ENCODE measurements around the gene THAP5.

The THAP5 gene, protein sequence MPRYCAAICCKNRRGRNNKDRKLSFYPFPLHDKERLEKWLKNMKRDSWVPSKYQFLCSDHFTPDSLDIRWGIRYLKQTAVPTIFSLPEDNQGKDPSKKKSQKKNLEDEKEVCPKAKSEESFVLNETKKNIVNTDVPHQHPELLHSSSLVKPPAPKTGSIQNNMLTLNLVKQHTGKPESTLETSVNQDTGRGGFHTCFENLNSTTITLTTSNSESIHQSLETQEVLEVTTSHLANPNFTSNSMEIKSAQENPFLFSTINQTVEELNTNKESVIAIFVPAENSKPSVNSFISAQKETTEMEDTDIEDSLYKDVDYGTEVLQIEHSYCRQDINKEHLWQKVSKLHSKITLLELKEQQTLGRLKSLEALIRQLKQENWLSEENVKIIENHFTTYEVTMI

GRCh38 chr7:108569381-108570145 lies at the start of gene THAP5, which contains the start of gene DNAJB9:
THAP5 (minus strand) TSS chr7:108569706; CDS start chr7:108569569, 137 bp downstream.
DNAJB9 (plus strand) TSS chr7:108569874; CDS start chr7:108571727, 1,853 bp downstream.
- peak; percentile 96 for DNase-seq

GRCh38 chr7:108618056-108618455 lies 48.5 kb upstream of the THAP5 start:
- peak; percentile 68 for DNase-seq

DNA sequence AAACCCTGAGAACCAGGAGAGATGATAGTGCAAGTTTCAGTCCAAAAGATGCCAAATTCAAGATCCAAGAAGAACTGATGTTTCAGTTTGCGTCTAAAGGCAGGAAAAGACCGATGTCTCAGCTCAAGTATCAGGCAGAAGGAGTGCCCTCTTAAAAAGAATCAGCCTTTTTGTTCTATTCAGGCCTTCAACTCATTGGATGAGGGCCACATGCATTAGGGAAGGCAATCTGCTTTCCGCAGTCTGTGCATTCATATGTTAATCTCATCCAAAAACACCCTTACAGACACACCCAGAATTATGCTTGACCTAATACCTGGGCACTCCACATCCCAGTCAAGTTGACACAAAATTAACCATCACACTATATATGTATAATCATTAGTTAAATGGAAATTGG lies 45.4 kb upstream of the THAP5 start:
- no peak for DNase-seq

DNA sequence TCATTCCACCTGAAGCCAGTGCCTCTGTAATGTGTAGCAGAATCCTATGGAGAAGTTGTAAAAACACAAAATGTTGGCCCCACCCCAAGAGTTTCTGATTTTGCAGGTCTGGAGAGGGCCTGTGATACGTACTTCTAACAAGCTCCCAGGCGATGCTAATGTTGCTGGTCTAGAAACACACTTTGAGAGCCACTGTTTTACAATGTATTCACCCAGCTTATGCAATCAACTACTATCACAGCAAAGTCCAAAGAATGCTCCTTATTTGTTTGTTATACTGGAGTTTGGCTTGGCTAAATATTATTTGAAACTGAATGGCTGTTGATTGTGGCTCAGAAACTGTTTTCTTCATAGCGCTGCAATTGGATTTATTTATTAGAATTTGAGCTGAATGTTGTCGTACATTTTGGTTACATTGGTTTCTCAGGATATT lies 44.5 kb upstream of the THAP5 start:
- DNase-seq: no peak

GRCh38 chr7:108613147-108613948 lies 43.8 kb upstream of the THAP5 start:
- DNase-seq: peak; percentile 28

- no peak for DNase-seq
Observed at GRCh38 chr7:108611268-108611667, 41.8 kb upstream of the THAP5 start.

DNA sequence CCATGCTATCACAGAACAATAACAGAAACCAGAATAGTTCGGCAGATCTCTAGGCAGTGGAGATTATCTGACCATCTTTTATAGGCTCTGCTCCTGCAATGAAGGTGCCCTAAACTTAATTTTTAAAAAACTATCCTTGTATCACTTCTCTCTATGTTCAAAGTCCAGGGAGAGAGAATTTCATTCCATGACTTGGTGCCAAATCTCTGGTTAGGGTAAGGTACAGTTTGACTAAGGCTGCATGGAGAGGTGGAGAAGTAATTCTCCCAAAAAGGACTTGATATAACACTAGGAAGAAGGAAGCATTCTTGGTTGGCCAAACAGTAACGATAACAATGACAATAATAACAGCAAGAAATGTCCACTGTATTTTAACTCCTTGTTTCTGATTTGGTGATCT lies 40.1 kb upstream of the THAP5 start:
- DNase-seq: no peak

DNA sequence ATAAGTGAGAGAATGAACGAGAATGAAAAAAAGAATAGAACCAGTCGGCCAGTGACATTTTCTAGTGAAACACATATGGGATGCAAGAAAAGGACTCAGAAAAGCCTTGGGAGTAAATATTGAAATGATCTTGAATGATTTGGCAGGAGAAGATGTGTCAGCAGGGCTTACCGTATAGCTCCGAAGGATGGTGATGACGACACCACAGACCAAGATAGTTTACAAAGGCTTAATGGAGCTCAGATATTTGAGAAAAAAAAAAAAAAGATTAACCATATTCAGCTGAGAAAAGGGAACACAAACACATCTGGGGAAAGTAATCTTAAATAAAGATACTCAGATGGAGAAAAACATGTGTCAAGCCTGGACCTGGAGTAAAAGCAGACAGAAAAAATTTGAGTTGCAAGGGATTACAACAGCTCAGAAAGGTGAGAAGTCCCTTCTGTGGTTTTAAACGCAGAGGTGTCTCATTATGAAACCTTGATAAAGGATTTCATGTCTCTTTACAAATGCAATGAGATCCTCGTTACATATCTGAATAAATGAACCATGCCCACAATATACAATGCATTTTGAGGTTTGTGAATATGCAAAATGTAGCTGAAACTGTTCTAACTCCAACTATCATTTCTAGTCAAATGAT lies 36.2 kb upstream of the THAP5 start:
- DNase-seq: no peak

DNA sequence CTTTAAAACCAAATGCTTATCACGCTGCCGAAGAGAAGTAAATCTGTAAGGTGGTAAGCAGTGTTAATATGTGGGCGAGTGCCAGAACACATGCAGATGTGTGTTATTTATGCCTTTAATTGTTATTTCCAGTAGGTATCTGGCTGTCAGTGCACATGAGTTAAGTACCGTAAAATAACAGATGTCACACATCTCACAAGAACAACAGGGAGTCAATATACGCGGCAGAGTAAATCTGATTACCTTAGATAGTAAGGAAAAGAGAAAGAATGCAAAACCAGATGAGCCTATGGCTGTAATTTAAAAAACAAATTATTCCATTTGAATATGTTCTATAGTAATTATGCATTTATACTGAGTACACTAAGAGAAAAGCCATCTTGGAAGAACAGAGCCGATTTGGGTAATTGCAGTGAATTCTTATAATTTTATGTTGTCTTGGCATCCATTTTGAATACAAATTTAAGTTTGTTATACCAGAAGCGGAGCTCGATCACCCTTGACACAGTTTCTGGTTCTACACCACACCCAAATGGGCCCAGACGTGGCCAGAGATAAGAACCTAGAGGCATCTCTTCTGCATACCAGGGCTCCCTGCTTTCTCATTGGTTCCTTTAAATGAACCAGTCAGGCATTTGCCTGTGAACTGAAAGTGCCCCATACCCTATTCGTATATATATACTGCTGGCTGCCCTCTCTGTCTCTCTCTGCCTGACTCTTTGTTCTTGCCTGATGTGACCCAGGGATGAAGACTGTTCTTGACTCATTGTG lies 35.0 kb upstream of the THAP5 start:
- no peak for DNase-seq

- peak; percentile 9 for DNase-seq
Observed at GRCh38 chr7:108603656-108604306, 34.3 kb upstream of the THAP5 start.

GRCh38 chr7:108600399-108600798 lies 30.9 kb upstream of the THAP5 start:
- no peak for DNase-seq

GRCh38 chr7:108598914-108599580 lies 29.5 kb upstream of the THAP5 start:
- DNase-seq: no peak

DNA sequence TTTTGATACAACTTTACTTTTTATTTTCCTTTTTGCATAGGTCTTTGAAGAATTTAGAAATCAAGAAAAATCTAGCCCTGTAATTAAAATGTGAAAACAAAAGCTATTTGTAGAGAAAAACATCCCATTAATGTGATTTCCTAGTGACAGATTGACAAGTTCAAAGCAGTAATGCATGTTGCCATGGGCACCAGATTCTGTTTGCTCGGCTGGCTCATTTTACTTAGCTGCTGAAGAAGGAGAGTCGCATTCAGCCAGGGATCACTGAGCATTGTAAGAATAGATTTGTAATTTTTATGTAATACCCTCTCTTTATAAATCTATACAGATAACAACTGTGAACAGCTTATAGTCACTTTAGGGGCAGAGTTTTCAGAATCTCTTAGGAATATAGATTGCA lies 28.6 kb upstream of the THAP5 start:
- DNase-seq: peak; percentile 76

DNA sequence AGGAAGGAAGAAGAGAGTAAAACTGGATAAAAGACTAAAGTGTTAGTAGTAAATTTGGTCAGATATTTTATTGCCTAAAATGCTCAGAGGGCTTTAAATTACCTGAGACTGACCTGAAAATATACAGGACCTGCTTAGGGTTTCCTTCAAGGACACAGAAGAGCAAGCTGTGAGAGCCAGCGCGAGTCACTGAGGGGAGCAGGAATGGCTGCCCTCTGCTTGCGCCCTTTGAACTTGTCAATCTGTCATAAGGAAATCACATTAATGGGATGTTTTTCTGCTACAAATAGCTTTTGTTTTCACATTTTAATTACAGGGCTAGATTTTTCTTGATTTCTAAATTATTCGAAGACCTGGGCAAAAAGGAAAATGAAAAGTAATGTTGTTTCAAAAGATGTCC lies 27.1 kb upstream of the THAP5 start:
- no peak for DNase-seq

DNA sequence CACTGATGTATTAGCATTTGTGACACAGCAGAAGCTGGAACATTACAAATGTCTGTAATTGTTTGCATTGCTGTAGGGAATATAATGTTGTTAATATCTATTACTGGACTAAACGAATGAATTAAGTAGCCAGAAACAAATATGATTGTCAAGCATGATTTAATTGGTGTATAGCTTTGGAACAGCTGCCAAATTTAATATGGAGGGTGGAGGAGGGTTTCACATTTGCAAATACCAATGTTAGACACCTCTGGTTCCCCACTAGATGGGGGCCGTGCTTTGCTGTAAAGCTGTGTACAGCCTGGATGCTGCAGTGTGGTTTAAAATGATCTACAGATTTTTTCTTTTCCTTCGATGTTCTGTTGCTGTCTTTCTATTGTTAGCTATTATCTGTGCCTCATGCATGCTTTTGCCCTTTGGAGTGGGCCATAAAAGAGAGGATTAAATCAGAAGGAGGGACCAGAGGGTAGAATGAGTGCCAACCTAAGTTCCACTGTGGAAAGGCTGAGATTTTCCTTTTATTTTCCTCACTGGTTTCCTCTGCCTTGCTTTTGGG lies 23.2 kb upstream of the THAP5 start:
- peak; percentile 33 for DNase-seq

GRCh38 chr7:108590606-108591005 lies 21.1 kb upstream of the THAP5 start:
- no peak for DNase-seq

DNA sequence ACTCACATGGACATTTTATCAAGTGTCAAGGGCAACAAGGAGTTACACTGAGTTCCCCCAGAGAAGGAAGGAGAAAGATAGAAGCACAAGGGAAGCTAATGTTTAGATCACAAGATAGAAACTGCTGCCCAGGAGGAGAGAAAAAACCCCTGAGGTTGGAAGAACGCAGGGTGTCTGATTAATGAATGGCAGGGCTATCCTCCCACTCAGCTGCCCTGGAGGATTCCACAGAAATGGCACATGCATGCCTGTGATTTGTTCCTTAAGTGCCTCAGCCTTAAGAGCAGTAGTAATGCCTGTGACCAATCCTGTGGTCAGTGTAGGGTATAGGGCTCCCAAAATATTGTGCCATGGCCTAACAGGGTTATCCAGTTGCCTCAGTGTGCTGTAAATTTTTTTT lies 20.4 kb upstream of the THAP5 start:
- DNase-seq: no peak

DNA sequence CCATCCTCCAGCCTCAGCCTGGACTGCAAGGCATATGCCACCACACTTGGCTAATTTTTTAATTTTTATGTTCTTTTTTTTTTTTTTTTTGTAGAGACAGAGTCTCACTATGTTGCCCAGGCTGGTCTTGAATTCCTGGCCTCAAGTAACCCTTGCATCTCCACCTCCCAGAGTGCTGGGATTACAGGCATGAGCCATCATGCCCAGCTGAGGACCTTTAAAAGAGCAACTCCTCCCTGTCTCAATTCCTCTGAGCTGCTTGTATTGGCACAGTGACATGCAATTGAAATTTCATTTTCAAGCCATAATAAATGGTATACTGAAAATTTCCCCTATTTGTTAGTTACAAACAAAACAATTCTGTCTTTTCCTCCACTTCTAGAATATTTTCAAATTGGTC lies 19.7 kb upstream of the THAP5 start:
- DNase-seq: no peak

GRCh38 chr7:108586274-108586710 lies 16.8 kb upstream of the THAP5 start:
- DNase-seq: no peak

DNA sequence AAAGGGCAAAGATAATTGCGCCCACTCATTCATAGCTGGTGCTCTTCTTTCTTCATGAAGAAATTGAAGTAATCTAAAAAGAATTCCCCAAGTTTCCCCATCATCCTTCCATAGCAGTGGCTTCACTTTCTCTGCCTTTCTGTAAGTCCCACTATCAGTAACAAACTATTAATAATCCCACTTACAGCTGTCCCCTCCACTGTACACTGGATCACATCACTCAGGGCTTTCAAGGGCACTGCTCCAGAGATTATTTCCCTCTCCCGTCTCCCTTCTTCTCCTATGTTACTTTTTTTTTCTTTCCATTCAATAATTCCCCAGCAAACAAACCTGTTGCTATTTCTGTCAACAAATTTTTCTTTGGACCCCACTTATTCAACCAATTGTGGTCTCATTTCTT lies 16.3 kb upstream of the THAP5 start:
- no peak for DNase-seq
